GM18508 (cell line): ENCODE measurements around the gene PSMB2.
"Not testable (repeated sequence)": the region's sequence is repeated elsewhere in the genome, so short reads cannot be mapped to it uniquely, and the experiment has no call there.

Experiments used
- ATAC-seq: cut with Tn5 transposase; IDR thresholded peaks from one replicate; pipeline ENCODE4 v1.9.1; 2021; ENCODE audit warnings: moderate number of reproducible peaks; ENCODE audit not compliant: insufficient read depth, unreplicated experiment

PSMB2 gene

GRCh38 chr1:35597870-35598269 is 43.5 kb downstream of the PSMB2 start:
- no peak for ATAC-seq

- ATAC-seq = no peak
Observed at GRCh38 chr1:35595684-35596083, 45.6 kb downstream of the PSMB2 start.

GRCh38 chr1:35594005-35594760 is 47.1 kb downstream of the PSMB2 start:
- ATAC-seq = no peak

- ATAC-seq = no peak
Observed at GRCh38 chr1:35592991-35593769, 48.1 kb downstream of the PSMB2 start.

- no peak for ATAC-seq
Observed at GRCh38 chr1:35591211-35591610, 50.1 kb downstream of the PSMB2 start.

GRCh38 chr1:35590476-35591040 is 50.8 kb downstream of the PSMB2 start:
- no peak for ATAC-seq

- ATAC-seq = no peak
Observed at GRCh38 chr1:35589516-35590427, 51.6 kb downstream of the PSMB2 start.

- no peak for ATAC-seq
Observed at GRCh38 chr1:35588197-35588910, 53.0 kb downstream of the PSMB2 start.

- no peak for ATAC-seq
Observed at GRCh38 chr1:35587736-35588135, 53.6 kb downstream of the PSMB2 start.

GRCh38 chr1:35586808-35587207 is 54.5 kb downstream of the PSMB2 start:
- ATAC-seq = no peak

GRCh38 chr1:35585805-35586204 is 55.5 kb downstream of the PSMB2 start:
- ATAC-seq = not testable (repeated sequence)

GRCh38 chr1:35585281-35585680 is 56.0 kb downstream of the PSMB2 start:
- ATAC-seq = no peak

- ATAC-seq = not testable (repeated sequence)
Observed at GRCh38 chr1:35581621-35582020, 59.7 kb downstream of the PSMB2 start.

- ATAC-seq = no peak
Observed at GRCh38 chr1:35580949-35581388, 60.4 kb downstream of the PSMB2 start.

- no peak for ATAC-seq
Observed at GRCh38 chr1:35577071-35577998, 64.0 kb downstream of the PSMB2 start.

- not testable (repeated sequence) for ATAC-seq
Observed at GRCh38 chr1:35576766-35577070, 64.6 kb downstream of the PSMB2 start.

- ATAC-seq = no peak
Observed at GRCh38 chr1:35576061-35576765, 65.1 kb downstream of the PSMB2 start.

GRCh38 chr1:35575416-35575958 is 65.8 kb downstream of the PSMB2 start:
- ATAC-seq = no peak
